ENCODE measurements around the gene PLAC9. TPM values are rescaled to one million over a fixed set of nuclear protein-coding genes. Genes with fewer than 3 reads are reported as not detected.
"Not testable (repeated sequence)": the region's sequence is repeated elsewhere in the genome, so short reads cannot be mapped to it uniquely, and the experiment has no call there.

The PLAC9 gene
- total and polyA plus RNA-seq, 2 donors (not counting 1 experiment from before 2014, with no cell fraction given), result 16.7 to 40.4 TPM

DNA sequence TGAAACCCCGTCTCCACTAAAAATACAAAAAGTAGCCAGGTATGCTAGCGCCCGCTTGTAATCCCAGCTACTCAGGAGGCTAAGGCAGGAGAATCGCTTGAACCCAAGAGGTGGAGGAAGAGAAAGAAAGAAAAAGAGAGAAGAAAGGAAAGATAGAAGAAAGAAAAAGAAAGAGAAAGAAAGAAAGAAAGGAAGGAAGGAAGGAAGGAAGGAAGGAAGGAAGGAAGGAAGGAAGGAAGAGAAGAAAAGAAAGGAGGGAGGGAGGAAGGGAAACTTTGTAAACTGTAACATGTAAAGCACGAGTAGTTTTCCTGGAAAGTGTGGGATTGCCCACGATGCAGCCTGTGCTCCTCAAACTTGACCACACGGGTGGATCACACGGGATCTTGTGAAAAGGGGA is 33.2 kb upstream of the PLAC9 start:
- H3K9ac ChIP-seq (ENCODE audit: insufficient read depth, low read length); H3K27ac ChIP-seq (ENCODE audit: insufficient read depth, low read length); H3K36me3 ChIP-seq (ENCODE audit: control insufficient read depth, insufficient read depth, low read length); H4K20me1 ChIP-seq (ENCODE audit: control insufficient read depth, extremely low read depth, insufficient read depth, low read length); H3K27me3 ChIP-seq (ENCODE audit: control insufficient read depth, insufficient read depth, low read length); H2AFZ ChIP-seq (ENCODE audit: low read length); DNase-seq (ENCODE audit: low read depth in 2 of 2); H3K79me2 ChIP-seq (ENCODE audit: control insufficient read depth, insufficient read depth, low read length); H3K4me2 ChIP-seq (ENCODE audit: extremely low read depth, insufficient read depth, low read length); H3K9me3 ChIP-seq (ENCODE audit: control insufficient read depth, insufficient read depth, low read depth, low read length); H3K4me3 ChIP-seq (replicated peaks in 1 of 4; ENCODE audit: control extremely low read depth in 1 of 4, insufficient read depth in 1 of 4, low read depth in 3 of 4, low read length in 4 of 4); H3K4me1 ChIP-seq (ENCODE audit: control insufficient read depth, extremely low read depth, insufficient read depth, low read length): not testable (repeated sequence)

- no peak overlapping the region for H2AFZ ChIP-seq (ENCODE audit: low read length)
- peaks cover 12% of the 10 kb centered on the region for H3K4me1 ChIP-seq (ENCODE audit: control insufficient read depth, extremely low read depth, insufficient read depth, low read length)
- H4K20me1 ChIP-seq (ENCODE audit: control insufficient read depth, extremely low read depth, insufficient read depth, low read length), result no peaks in the 10 kb centered on the region
- H3K4me3 ChIP-seq (replicated peaks in 1 of 4; ENCODE audit: control extremely low read depth in 1 of 4, insufficient read depth in 1 of 4, low read depth in 3 of 4, low read length in 4 of 4), result no peak overlapping the region
- H3K36me3 ChIP-seq (ENCODE audit: control insufficient read depth, insufficient read depth, low read length), result no peaks in the 10 kb centered on the region
- TF ChIP-seq EZH2 (IDR thresholded peaks at IDR 0.05; ENCODE audit: low read length, missing control alignments), result no peak
- no peak for TF ChIP-seq CTCF (conservative IDR thresholded peaks at IDR 0.05 in 1 of 2, IDR thresholded peaks at IDR 0.05 in 1 of 2; ENCODE audit: low read depth in 1 of 2, low read length in 2 of 2)
- H3K27me3 ChIP-seq (ENCODE audit: control insufficient read depth, insufficient read depth, low read length), result no peaks in the 10 kb centered on the region
- H3K9ac ChIP-seq (ENCODE audit: insufficient read depth, low read length), result no peak overlapping the region
- no peak for DNase-seq (ENCODE audit: low read depth in 2 of 2)
- H3K4me2 ChIP-seq (ENCODE audit: extremely low read depth, insufficient read depth, low read length), result no peak overlapping the region
- no peak overlapping the region for H3K27ac ChIP-seq (ENCODE audit: insufficient read depth, low read length)
- no peaks in the 10 kb centered on the region for H3K79me2 ChIP-seq (ENCODE audit: control insufficient read depth, insufficient read depth, low read length)
- no peaks in the 10 kb centered on the region for H3K9me3 ChIP-seq (ENCODE audit: control insufficient read depth, insufficient read depth, low read depth, low read length)
Observed at GRCh38 chr10:80100116-80100515, 32.4 kb upstream of the PLAC9 start.

DNA sequence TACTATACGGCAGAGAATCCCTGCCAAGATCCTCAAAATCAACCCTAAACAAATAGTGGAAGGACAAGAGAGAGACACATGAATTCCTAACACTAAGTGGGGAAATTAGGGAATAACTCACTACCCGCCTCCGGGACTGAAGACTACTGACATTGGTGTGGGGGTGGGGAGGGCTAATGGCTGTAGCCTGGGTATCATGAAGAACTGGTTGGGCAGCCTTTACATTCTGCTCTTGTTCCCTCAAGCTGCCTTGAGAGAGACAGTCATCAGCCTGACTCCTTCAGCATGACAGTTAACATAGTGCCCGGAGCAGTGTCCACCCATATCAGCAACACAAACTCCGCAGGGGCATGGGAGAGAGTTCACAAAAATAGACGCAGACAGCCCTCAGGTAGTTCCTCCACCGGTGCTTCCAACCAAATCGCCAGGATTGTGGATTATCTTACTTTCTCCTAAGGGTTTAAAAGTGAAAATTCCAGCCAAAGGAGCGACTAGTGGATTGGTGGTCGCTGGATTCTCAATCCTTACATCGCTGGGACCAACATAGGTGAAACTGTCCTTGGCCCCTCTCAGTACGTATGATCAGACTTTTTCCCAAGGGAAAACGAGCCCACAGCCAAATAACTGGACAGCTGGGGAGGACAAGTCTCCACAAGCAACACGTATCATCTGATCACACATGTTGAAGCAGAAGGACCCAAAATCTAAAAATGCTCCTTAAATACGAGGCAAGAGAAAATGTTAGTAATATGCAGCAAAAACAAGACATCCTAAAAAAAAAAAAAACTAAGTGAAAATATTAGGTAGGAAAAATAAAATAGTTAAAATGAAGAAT is 31.5 kb upstream of the PLAC9 start:
- Histone ChIP-seq H3K4me2 (ENCODE audit: extremely low read depth, insufficient read depth, low read length) (no peak overlapping the region), H3K9me3 (ENCODE audit: control insufficient read depth, insufficient read depth, low read depth, low read length) (no peaks in the 10 kb centered on the region), H3K4me3 (replicated peaks in 1 of 4; ENCODE audit: control extremely low read depth in 1 of 4, insufficient read depth in 1 of 4, low read depth in 3 of 4, low read length in 4 of 4) (no peak overlapping the region), H3K79me2 (ENCODE audit: control insufficient read depth, insufficient read depth, low read length) (no peaks in the 10 kb centered on the region), H3K27ac (ENCODE audit: insufficient read depth, low read length) (no peak overlapping the region), H4K20me1 (ENCODE audit: control insufficient read depth, extremely low read depth, insufficient read depth, low read length) (no peaks in the 10 kb centered on the region), H3K4me1 (ENCODE audit: control insufficient read depth, extremely low read depth, insufficient read depth, low read length) (peaks cover 19% of the 10 kb centered on the region), H3K9ac (ENCODE audit: insufficient read depth, low read length) (no peak overlapping the region), H3K36me3 (ENCODE audit: control insufficient read depth, insufficient read depth, low read length) (no peaks in the 10 kb centered on the region), H2AFZ (ENCODE audit: low read length) (no peak overlapping the region), H3K27me3 (ENCODE audit: control insufficient read depth, insufficient read depth, low read length) (no peaks in the 10 kb centered on the region)
- no peak for TF ChIP-seq CTCF (conservative IDR thresholded peaks at IDR 0.05 in 1 of 2, IDR thresholded peaks at IDR 0.05 in 1 of 2; ENCODE audit: low read depth in 1 of 2, low read length in 2 of 2)
- no peak for TF ChIP-seq EZH2 (IDR thresholded peaks at IDR 0.05; ENCODE audit: low read length, missing control alignments)
- DNase-seq (ENCODE audit: low read depth in 2 of 2), result no peak
